WTC11 (cell line): ENCODE measurements around the gene MYLK3. TPM values are rescaled to one million over a fixed set of nuclear protein-coding genes. Genes with fewer than 3 reads are reported as not detected.

Source experiments
- AFF4 ChIP-seq: sonication (generic); formaldehyde crosslinking; IDR thresholded peaks from 2 replicates; pipeline ENCODE4 v1.8.1; 2023; ENCODE audit warnings: mild to moderate bottlenecking, missing genetic modification reagents, borderline replicate concordance
- ATF3 ChIP-seq: sonication (generic); formaldehyde crosslinking; conservative IDR thresholded peaks from 2 replicates; pipeline ENCODE4 v1.8.1; 2022; ENCODE audit warnings: mild to moderate bottlenecking, missing genetic modification reagents
- CDX4 ChIP-seq: fragments of 250-450 bp; sonication (Bioruptor Pico); IDR thresholded peaks from 2 replicates; pipeline ENCODE4 v1.9.0; 2021; ENCODE audit warnings: moderate library complexity, mild to moderate bottlenecking, inconsistent platforms, borderline replicate concordance
- CREB1 ChIP-seq: sonication (generic); formaldehyde crosslinking; IDR thresholded peaks from 2 replicates; pipeline ENCODE4 v1.8.0; 2023; ENCODE audit warnings: mild to moderate bottlenecking, missing genetic modification reagents
- EMX1 ChIP-seq: fragments of 250-450 bp; sonication (Bioruptor Pico); IDR thresholded peaks from 2 replicates; pipeline ENCODE4 v1.8.0; 2021; ENCODE audit warnings: mild to moderate bottlenecking
- ERG ChIP-seq: fragments of 250-450 bp; sonication (Bioruptor Pico); IDR thresholded peaks from 2 replicates; pipeline ENCODE4 v1.8.0; 2021; ENCODE audit warnings: mild to moderate bottlenecking
- ESRRA ChIP-seq: sonication (generic); formaldehyde crosslinking; IDR thresholded peaks from 2 replicates; pipeline ENCODE4 v1.8.1; 2022; ENCODE audit warnings: mild to moderate bottlenecking, missing genetic modification reagents, borderline replicate concordance
- FOXJ3 ChIP-seq: sonication (generic); formaldehyde crosslinking; IDR thresholded peaks from 2 replicates; pipeline ENCODE4 v1.9.0; 2021; ENCODE audit warnings: missing genetic modification reagents, mild to moderate bottlenecking, borderline replicate concordance
- FOXK1 ChIP-seq: sonication (generic); formaldehyde crosslinking; IDR thresholded peaks from 2 replicates; pipeline ENCODE4 v1.8.0; 2022; ENCODE audit warnings: mild to moderate bottlenecking, moderate library complexity, missing genetic modification reagents
- HMGXB4 ChIP-seq: sonication (generic); formaldehyde crosslinking; IDR thresholded peaks from 2 replicates; pipeline ENCODE4 v1.8.1; 2023; ENCODE audit warnings: mild to moderate bottlenecking, moderate library complexity, missing genetic modification reagents
- MXD4 ChIP-seq: fragments of 250-450 bp; sonication (Bioruptor Pico); IDR thresholded peaks from 2 replicates; pipeline ENCODE4 v1.8.0; 2021; ENCODE audit warnings: mild to moderate bottlenecking, moderate library complexity, borderline replicate concordance
- MYBL2 ChIP-seq: sonication (generic); formaldehyde crosslinking; IDR thresholded peaks from 2 replicates; pipeline ENCODE4 v1.8.1; 2023; ENCODE audit warnings: mild to moderate bottlenecking, moderate library complexity, missing genetic modification reagents
- NFATC4 ChIP-seq: fragments of 250-450 bp; sonication (Bioruptor Pico); IDR thresholded peaks from 2 replicates; pipeline ENCODE4 v1.9.0; 2021; ENCODE audit warnings: mild to moderate bottlenecking
- NFE2L1 ChIP-seq: sonication (generic); formaldehyde crosslinking; IDR thresholded peaks from 2 replicates; pipeline ENCODE4 v1.8.1; 2023; ENCODE audit warnings: missing genetic modification reagents
- NR3C1 ChIP-seq: sonication (generic); formaldehyde crosslinking; conservative IDR thresholded peaks from 2 replicates; pipeline ENCODE4 v1.8.1; 2023; ENCODE audit warnings: low read depth, mild to moderate bottlenecking, missing genetic modification reagents
- OVOL2 ChIP-seq: fragments of 250-450 bp; sonication (Bioruptor Pico); IDR thresholded peaks from 2 replicates; pipeline ENCODE4 v1.9.0; 2021; ENCODE audit warnings: mild to moderate bottlenecking, borderline replicate concordance
- PRRX2 ChIP-seq: fragments of 250-450 bp; sonication (Bioruptor Pico); IDR thresholded peaks from 2 replicates; pipeline ENCODE4 v1.8.0; 2021; ENCODE audit warnings: mild to moderate bottlenecking
- SOX15 ChIP-seq: fragments of 250-450 bp; sonication (Bioruptor Pico); IDR thresholded peaks from 2 replicates; pipeline ENCODE4 v1.9.0; 2021; ENCODE audit warnings: mild to moderate bottlenecking
- TEAD4 ChIP-seq: sonication (generic); formaldehyde crosslinking; IDR thresholded peaks from 2 replicates; pipeline ENCODE4 v1.8.0; 2022; ENCODE audit warnings: mild to moderate bottlenecking, missing genetic modification reagents
- USF1 ChIP-seq: sonication (generic); formaldehyde crosslinking; IDR thresholded peaks from 2 replicates; pipeline ENCODE4 v1.8.0; 2022; ENCODE audit warnings: mild to moderate bottlenecking, missing genetic modification reagents
- ZBTB43 ChIP-seq: sonication (generic); formaldehyde crosslinking; IDR thresholded peaks from 2 replicates; pipeline ENCODE4 v1.8.1; 2023; ENCODE audit warnings: mild to moderate bottlenecking, missing genetic modification reagents
- ZNF121 ChIP-seq: sonication (generic); formaldehyde crosslinking; IDR thresholded peaks from 2 replicates; pipeline ENCODE4 v1.8.0; 2023; ENCODE audit warnings: missing genetic modification reagents
- ZNF138 ChIP-seq: sonication (generic); formaldehyde crosslinking; conservative IDR thresholded peaks from 2 replicates; pipeline ENCODE4 v1.8.1; 2022; ENCODE audit warnings: mild to moderate bottlenecking, moderate library complexity, missing genetic modification reagents
- ZNF396 ChIP-seq: fragments of 250-450 bp; sonication (Bioruptor Pico); IDR thresholded peaks from 2 replicates; pipeline ENCODE4 v1.8.0; 2021; ENCODE audit warnings: mild to moderate bottlenecking, moderate library complexity, borderline replicate concordance
- ZNF512 ChIP-seq: sonication (generic); formaldehyde crosslinking; IDR thresholded peaks from 2 replicates; pipeline ENCODE4 v1.8.1; 2022; ENCODE audit warnings: missing genetic modification reagents, borderline replicate concordance
- ZSCAN18 ChIP-seq: fragments of 250-450 bp; sonication (Bioruptor Pico); IDR thresholded peaks from 2 replicates; pipeline ENCODE4 v2.1.2; 2022; ENCODE audit warnings: mild to moderate bottlenecking, moderate library complexity
- total RNA-seq: library from RNA; stranded (reverse); gene quantifications from 3 replicates; pipeline ENCODE4 v1.2.3, GENCODE V29; 2021

The MYLK3 gene
- total RNA-seq, 1 experiment from 2014 or later, result 0.79 TPM

GRCh38 chr16:46688654-46689364 is 59.3 kb downstream of the MYLK3 start, which contains the start of gene VPS35 (continued):
- TF ChIP-seq AFF4 (CRISPR knock-in tag) (no peak), ZNF121 (no peak), ZBTB43 (CRISPR knock-in tag) (no peak), TEAD4 (CRISPR knock-in tag) (no peak), NFE2L1 (CRISPR knock-in tag) (no peak), HMGXB4 (CRISPR knock-in tag) (peak; percentile 87), OVOL2 (CRISPR knock-in tag) (no peak), NFATC4 (CRISPR knock-in tag) (no peak), FOXJ3 (CRISPR knock-in tag) (no peak), EMX1 (CRISPR knock-in tag) (no peak), MXD4 (CRISPR knock-in tag) (no peak), ZNF138 (CRISPR knock-in tag) (no peak), ATF3 (CRISPR knock-in tag) (no peak), ESRRA (CRISPR knock-in tag) (no peak), FOXK1 (CRISPR knock-in tag) (peak; percentile 9; the same call in 1 of the 2 replicates), CREB1 (CRISPR knock-in tag) (no peak), PRRX2 (0 out of 2 replicates have a peak, but pooled peaks have one; percentile 47), ZNF396 (CRISPR knock-in tag) (no peak), SOX15 (CRISPR knock-in tag) (no peak), ZNF512 (CRISPR knock-in tag) (no peak), ERG (CRISPR knock-in tag) (no peak), USF1 (CRISPR knock-in tag) (peak; percentile 95), ZSCAN18 (CRISPR knock-in tag) (no peak), MYBL2 (CRISPR knock-in tag) (0 out of 2 replicates have a peak, but pooled peaks have one; percentile 31), CDX4 (CRISPR knock-in tag) (no peak), NR3C1 (no peak)
